HG03135 (cell line): ENCODE results near the gene SCAMP4.

ENCODE experiments used
- ATAC-seq: cut with Tn5 transposase; IDR thresholded peaks from one replicate; pipeline ENCODE4 v1.9.1; 2021; ENCODE audit warnings: mild to moderate bottlenecking, moderate library complexity; ENCODE audit not compliant: unreplicated experiment

SCAMP4 gene

GRCh38 chr19:1936430-1936829, 31.2 kb downstream of the SCAMP4 start:
- no peak for ATAC-seq

DNA sequence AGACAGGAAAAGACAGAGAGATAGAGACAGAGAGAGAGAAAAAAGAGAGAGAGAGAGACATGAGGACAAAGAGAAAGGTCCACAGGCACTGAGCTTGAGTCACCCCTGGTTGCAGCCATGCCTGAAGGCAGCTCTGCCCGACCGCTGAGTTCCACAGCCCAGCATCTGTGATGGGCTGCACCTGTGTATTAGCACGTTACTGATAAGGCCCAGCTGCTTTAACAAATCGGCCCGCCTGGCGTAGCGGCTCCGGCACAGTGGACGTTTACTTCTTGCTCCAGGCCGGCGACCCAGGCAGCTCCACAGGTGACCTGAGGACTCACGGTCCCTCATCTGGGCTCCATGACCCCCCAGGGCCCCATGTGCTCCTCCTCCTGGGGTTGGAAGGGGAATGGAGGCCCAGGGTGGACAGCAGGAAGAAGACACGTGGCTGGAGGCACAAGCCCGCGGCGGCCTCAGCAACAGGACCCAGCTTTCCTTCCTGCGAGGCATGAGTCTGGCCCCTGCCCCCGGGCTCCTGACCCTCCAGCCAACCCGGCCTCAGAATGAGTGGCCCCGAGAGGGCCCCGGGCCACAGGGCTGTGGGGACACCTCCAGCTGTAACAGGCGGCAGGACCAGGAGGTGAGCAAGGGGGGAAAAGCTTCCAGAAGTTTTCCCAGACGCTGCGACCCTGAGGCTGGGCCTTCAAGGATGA, 31.9 kb downstream of the SCAMP4 start:
- no peak for ATAC-seq

DNA sequence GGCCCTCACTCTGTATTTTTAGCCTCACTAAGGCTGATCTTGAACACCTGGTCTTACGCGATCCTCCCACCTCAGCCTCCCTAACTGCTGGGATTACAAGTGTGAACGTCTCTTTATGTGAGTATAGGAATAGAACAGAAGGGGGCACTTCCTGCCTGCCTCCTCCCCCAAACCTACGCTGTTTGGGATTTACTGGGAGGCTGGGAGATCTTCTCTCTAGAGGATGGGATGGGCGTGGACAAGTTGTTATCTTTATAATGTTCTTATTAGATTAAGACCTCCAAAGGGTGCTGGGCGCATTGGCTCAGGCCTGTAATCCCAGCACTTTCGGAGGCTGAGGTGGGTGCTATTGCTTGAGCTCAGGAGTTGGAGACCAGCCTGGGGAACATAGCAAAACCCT, 32.9 kb downstream of the SCAMP4 start:
- ATAC-seq: no peak

DNA sequence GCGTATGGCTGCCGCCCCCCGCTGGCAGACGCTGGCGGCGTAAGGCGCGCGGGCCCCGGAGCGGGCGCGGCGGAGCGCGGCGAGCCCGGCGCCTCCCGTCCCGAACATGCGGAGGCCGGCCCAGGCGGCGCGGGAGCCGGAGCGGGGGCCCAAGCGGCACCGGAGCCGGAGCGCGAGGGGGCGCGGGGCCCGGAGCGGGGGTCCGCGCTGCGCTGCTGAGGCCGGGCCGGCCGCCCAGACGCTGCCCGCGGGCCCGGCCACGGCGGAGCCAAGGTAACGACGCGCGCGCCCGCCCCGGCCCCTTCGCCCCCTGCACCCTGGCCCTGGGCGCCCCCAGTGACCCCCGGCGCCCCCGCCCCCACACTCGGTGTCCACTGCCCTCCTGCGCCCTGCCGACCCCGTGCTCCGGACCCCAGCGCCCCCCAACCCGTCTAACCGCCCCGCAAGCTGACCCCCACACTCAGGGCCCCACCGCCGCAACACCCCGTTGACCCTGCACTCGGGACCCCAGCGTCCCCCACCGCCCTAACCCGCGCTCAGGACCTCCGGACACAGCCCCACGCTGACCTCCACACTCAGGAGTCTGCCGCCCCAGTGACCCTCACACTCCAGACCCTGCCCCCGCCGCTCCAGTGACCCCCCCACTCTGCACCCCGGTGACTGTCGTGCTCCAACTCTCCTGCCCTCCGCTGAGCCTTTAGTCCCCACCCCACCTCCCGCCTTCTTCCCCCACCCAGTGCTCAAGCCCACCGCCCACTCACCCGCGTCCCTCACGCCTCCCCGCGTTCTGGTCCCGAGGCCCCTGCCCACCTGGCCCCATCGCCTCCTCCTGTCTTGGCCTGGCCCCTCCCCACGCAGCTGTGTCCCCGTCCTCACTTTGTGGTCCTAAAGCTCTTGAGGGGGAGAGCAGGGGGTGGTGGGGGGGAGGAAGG, 36.2 kb downstream of the SCAMP4 start, which contains the start of gene CSNK1G2:
TSS of gene CSNK1G2 (plus strand) at position 27 of the 932 bp plus-strand sequence. CDS start 28,601 bp downstream, outside the sequence.
- no peak for ATAC-seq

GRCh38 chr19:1942078-1942933, 37.1 kb downstream of the SCAMP4 start:
- no peak for ATAC-seq

DNA sequence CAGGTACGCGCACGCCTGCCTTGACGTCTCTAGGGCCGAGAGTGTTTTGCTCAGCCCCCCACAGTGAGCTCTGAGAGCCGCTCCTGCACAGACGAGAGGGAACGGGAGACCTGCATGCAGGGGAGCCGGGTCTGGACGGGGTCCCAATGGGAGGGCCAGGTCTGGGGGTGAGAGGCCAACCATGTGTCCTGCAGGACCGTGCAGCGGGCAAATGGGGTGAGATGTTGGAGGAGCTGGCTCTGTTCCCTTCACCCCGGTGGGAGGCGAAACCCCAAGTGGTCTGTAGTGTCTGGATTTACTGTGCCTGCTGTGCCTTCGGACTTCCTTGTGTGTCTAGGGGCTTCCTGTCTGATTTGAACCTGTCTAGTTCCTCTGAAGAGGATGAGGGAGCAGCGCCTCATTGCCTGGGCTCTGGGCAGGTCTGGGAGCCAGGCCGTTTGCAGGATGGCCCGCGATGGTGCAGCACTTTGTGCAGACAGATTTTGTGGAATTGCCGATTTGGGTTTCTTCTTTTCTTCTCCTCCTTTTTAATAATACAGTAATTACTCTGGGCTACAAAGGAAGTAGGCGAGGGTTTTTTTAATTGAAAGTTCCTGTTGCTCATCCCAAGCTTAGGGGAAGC, 37.8 kb downstream of the SCAMP4 start:
- no peak for ATAC-seq

DNA sequence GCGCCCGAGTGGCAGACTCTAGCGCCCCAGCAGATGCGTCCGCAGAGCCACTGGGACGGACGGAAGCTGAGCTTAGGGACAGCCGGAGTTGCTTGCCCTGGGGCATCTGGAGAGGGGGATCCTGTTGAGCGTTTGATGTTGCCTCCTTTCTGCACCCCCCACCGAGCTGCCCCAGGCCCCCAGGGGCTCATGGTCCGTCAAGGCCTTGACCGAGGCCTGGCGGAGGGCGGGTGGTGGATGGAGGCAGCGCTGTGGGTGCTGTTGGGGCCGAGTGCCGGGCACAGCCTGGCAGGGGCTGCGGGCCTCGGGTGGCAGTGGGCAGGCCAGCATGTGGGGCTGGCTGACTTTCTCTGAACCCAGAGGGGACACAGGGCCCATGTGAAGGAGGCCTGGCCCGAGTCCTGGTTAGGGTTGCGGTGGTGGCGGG, 38.5 kb downstream of the SCAMP4 start:
- no peak for ATAC-seq

DNA sequence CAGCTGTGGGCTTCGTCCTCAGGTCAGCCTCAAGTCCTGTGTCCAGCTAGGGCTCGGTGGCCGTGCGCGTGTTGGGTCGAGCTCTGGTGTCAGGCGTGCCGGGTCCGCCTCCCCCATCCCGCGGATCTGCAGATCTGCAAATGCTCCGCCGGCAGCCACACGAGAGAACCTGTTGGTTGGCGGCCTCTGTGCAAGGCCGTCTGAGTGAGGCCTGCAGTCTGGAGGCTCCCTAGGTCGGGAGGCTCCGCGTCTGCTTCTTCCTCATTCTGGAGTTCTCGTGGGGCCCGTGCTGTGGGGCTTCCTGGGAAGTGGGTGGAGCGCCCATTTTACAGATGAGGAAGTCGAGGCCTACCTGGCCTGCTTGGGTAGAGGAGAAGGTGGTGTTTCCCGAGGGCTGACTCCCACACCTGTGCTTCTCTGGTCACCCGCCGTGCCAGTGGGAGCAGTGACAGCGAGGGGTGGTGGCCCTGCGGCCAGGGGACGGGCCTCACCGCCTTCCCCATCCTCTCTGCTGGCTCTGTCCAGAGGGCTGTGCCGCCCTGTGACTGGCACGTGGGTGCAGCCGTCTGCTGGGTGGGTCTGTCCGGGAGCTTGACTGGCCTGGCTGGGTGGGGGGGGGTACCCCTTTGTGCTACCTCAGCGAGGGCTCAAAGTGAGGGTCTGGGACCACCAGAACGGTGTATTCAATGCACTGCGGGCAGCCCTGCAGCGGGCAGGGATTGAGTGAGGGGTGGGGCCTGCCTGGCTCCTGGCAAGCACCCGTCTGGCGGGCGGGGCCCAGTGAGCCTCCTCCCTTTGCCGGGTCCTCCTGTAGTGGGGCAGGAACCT, 39.1 kb downstream of the SCAMP4 start:
- ATAC-seq: no peak

DNA sequence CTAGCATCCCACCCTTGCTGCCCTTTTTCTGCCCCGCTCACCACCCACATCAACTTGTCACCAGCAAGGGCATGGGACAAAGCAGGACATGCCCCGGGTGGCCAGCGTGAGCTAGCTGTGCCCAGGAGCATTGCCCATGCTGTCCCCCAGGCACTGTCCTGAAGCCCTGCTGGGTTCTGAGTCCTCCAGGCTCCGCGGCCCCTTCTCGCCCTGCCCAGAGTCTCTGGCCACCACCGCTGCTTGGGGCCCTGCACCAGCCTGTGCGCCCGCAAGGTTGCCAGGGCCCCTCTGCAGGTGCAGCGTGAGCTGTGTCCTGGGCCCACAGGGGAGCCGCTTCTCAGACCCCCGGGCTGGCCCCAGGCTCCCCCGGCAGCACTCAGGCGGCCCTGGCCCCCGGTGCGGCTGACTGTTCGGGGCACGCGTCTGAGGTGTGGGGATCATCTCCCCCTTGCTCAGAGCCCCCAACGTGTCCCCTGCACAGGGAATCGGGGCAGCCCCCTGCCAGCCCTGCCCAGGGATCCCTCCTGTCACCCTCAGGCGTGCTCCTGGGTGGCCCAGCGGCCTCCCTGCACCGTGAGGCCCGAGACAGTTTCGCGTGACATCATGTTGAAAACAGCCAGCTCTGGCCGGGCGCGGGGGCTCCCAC, 39.8 kb downstream of the SCAMP4 start:
- no peak for ATAC-seq

DNA sequence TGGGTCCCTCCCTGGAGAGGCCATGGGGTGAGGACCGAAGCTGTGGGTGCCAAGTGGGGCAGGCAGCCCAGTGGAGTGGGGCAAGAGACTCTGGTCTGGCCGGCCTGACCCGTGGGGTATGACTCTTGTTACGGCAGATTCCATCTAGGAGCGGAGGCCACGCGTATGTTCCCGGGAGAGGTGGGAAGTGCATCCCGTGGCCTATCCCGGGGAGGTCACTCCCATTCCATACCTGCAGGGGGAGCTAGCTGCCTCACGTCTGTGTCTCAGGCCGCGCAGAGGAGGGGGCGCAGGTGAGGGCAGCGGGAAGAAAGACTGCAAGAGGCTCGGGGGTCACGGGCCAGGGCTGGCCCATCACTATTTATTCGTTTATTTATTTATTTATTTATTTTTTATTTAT, 40.7 kb downstream of the SCAMP4 start:
- no peak for ATAC-seq

DNA sequence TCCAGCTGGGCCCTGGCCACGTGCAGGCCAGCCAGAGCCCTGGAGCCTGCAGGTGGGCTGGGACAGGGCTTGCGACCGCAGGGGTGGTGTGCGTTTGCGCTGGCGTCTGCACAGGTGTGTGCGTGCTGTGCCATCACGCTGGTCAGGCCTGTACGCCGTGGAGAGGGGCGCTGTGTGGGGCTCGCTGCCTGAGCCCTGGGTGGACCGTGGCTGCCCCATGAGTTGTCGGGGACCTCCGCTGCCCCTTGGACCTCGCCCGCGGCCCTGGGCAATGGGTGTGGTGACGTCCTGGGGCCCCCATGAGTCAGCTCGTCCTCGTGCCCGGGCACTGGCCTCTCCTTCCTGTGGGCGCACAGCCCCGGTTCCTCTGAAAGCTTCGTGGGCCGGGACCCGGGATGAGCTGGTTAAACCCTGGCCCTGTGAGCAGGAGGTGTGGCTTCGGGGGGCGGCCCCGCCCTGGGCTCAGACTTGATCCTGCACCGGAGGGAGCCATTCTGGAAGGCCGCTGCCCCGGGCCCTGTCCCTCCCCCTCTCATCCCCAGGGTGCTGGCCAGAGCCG, 42.5 kb downstream of the SCAMP4 start:
- ATAC-seq: no peak

- no peak for ATAC-seq
These were observed 44.3 kb downstream of the SCAMP4 start for GRCh38 chr19:1949304-1950101.

GRCh38 chr19:1950640-1951039, 45.4 kb downstream of the SCAMP4 start:
- no peak for ATAC-seq

GRCh38 chr19:1952635-1953034, 47.4 kb downstream of the SCAMP4 start:
- no peak for ATAC-seq

DNA sequence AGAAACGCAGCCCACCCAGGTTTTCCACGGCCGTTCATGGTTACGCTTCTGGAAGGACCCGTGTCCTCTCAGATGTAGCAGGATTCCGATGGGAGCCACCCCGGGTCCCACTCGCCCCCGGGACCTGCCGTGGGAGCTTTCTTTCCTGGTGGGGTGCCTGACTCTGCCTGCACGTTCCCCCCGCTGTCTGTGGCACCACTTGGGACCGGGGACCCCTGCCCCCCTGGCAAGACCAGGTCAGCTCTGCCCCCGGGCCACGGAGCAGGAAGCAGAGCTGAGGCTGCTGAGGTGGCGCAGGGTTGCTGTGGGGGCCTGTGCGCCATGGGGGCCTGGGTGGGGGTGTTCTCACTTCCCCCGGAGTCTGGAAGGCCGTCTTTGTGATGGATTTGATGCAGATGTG, 47.8 kb downstream of the SCAMP4 start:
- no peak for ATAC-seq

DNA sequence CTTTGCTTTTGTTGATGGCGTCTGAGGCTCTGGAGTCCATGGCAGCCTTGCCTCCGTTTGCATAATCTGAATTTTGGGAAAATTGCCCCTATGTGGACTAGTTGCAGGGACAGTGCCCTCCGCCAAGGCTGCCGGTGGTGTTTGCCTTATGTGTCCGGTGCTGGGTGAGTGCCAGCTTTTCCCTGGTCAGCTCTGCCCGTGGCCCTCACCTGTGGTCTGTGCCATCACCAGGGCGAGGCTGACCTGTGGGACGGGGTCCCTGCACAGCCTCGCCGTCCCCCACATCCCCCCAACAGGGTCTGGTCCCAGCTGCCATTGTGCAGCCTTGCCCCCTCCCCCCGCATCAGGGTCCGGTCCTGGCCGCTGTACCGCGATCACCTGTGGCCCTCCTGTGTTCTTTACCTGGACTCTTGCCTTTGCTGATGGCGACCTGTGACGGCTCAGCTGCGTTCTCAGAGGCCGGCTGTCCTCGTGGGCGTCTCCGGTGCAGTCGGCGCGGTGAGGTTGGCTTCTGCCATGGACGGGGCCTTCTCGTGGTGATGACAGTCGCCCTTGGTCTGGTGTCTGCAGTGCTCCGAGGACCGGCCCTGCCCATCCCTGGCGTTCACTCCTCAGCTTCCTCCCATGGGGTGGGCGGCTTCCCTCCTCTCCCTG, 48.4 kb downstream of the SCAMP4 start:
- no peak for ATAC-seq

DNA sequence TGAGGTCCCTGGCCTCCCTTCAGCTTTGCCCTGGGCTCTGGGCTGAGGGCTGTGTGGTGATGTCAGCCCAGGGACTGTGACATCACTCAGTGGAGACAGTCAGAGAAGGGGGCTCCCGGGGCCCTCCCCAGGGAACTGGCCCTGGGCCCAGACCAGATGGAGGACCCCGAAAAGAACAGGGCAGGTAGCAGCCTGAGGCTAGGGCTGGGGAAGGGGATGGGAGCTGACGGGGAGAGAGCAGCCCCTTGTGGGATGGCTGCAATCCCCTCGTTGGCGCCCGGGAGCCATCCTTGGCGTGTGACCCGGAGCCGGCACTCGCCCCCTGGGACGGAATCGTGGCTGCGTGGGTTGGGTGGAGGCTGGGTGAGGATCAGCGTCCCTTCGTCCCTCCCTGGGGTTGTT, 49.3 kb downstream of the SCAMP4 start:
- ATAC-seq: no peak
